SK-N-MC (cell line): Measurements from ENCODE around the gene SOX11.

Source experiments
- EZH2 ChIP-seq: fragments of 200-600 bp; sonication (generic); IDR thresholded peaks from one replicate; pipeline ENCODE4 v1.6.1; 2017; ENCODE audit warnings: antibody characterized with exemption
- FOXP2 ChIP-seq: optimal IDR thresholded peaks from 2 replicates; pipeline ENCODE3; 2011; ENCODE audit warnings: mild to moderate bottlenecking, moderate library complexity; ENCODE audit not compliant: insufficient read depth; ENCODE audit errors: extremely low read length, control extremely low read depth
- POLR2AphosphoS5 ChIP-seq: IDR thresholded peaks from 2 replicates; pipeline ENCODE4 v1.6.1; 2012; ENCODE audit warnings: mild to moderate bottlenecking, low read depth, low read length, borderline replicate concordance

DNA sequence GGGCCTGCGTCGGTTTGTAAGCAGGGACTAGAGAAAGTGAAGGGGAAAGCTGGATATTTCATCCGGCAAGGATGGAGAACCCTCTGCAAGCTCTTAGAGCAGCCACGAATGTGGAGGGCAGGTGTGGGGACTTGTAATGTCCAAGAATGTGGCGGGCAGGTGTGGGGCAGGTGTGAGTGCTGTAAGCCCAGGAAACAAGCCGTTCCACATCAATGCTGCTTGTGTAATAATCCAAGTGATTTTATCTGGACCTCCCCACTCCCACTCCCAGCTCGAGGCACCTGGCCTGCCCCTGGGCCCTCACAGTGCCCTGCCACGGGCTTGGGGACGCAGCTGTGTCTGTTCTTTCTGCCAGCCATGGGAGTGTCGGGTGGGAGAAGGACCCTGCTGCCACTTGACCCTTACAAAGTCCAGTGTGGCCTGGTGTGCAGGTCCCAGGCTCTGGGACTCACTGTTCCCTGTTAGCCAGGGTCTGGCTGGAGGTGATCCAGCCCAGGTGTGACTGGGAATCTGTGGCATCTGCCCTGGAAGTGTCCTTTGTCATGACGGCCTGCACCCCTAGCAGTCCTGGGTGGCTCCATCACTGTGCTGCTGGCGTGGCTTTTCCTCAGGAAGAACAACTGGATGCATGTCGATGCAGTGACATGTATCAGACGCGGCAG lies 42.8 kb downstream of the SOX11 start:
- TF ChIP-seq POLR2AphosphoS5 (no peak), EZH2 (no peak), FOXP2 (no peak)
